ENCODE data around the gene TTC1. TPM values are rescaled to one million over a fixed set of nuclear protein-coding genes. Genes with fewer than 3 reads are reported as not detected.

The TTC1 gene
- total and polyA plus RNA-seq, 2 of the 8 experiments (the other 6 are each of a cell fraction or from before 2014, with no cell fraction given) = 25.1 to 63.9 TPM

GRCh38 chr5:160030631-160031377 lies 21.9 kb downstream of the TTC1 start:
- no peak overlapping the region for H4K91ac ChIP-seq (replicated peaks; ENCODE audit: insufficient read length, low read length)
- no peak overlapping the region for H3K4ac ChIP-seq (replicated peaks; ENCODE audit: insufficient read length, low read depth, low read length)
- CTCF ChIA-PET (ENCODE audit: partially characterized antibody) = interaction anchor here (1.0 to 1.8 kb wide), 7 partner anchors 9 to 365 kb away, joined by 3 to 16 read pairs (median 4); partner anchors contain the start of gene C1QTNF2
- no peak for FAIRE-seq
- H3K23ac ChIP-seq (ENCODE audit: insufficient read length) = no peak overlapping the region
- no peak overlapping the region for H2AK5ac ChIP-seq (ENCODE audit: low read depth, low read length)
- no peak overlapping the region for H4K5ac ChIP-seq (ENCODE audit: insufficient read length, low read depth, low read length)
- H3K27ac ChIP-seq (ENCODE audit: low read depth, low read length) = no peak overlapping the region
- H2BK15ac ChIP-seq (ENCODE audit: low read length) = no peak overlapping the region
- H3K14ac ChIP-seq (ENCODE audit: insufficient read length) = no peak overlapping the region
- no peak overlapping the region for H4K8ac ChIP-seq (ENCODE audit: extremely low read depth, insufficient read depth, low read length)
- H3K79me1 ChIP-seq (ENCODE audit: low read depth, low read length) = peaks cover 2% of the 10 kb centered on the region; the same call in 1 of the 2 replicates
- H3K9ac ChIP-seq (replicated peaks in 1 of 4; ENCODE audit: extremely low read depth in 1 of 4, low read depth in 3 of 4, low read length in 3 of 4) = no peak overlapping the region
- no peaks in the 10 kb centered on the region for H3K23me2 ChIP-seq (ENCODE audit: low read depth, low read length)
- no peak overlapping the region for H2BK120ac ChIP-seq (replicated peaks; ENCODE audit: low read depth, low read length)
- no peak overlapping the region for H2BK12ac ChIP-seq (ENCODE audit: low read depth, low read length)
- H3K79me2 ChIP-seq (ENCODE audit: control insufficient read depth in 1 of 2, insufficient read depth in 2 of 2, low read length in 2 of 2) = peaks cover 0 to 30% of the 10 kb centered on the region in 2 experiments; a peak in 1 of 4 replicates
- 92% methylated on average over 3 of the region's 3 CpGs; no CpG with 5 or more reads in 1 of the 2 experiments for WGBS, 2 experiments (ENCODE audit: extremely low coverage in 1 of 2, insufficient coverage in 1 of 2, insufficient read length in 1 of 2, insufficient replicate concordance in 2 of 2, low coverage in 1 of 2, low lambda C conversion rate in 2 of 2, missing lambda C conversion rate in 1 of 2)
- H3K27me3 ChIP-seq (replicated peaks in 1 of 4; ENCODE audit: control insufficient read depth in 3 of 4, extremely low read depth in 1 of 4, insufficient read depth in 3 of 4, low read length in 3 of 4) = peaks cover 0 to 2% (median 0%) of the 10 kb centered on the region in 4 experiments; a peak in 1 of 7 replicates
- no peak for DNase-seq (ENCODE audit: low read depth in 1 of 2, low spot score in 2 of 2)
- peaks cover 0 to 3% of the 10 kb centered on the region in 2 experiments for H4K20me1 ChIP-seq (replicated peaks in 1 of 2; ENCODE audit: control insufficient read depth in 1 of 2, insufficient read depth in 2 of 2, low read length in 2 of 2)
- H3K56ac ChIP-seq (replicated peaks; ENCODE audit: insufficient read length, low read depth, low read length) = no peak overlapping the region
- H3K4me1 ChIP-seq (replicated peaks in 1 of 4; ENCODE audit: control insufficient read depth in 3 of 4, insufficient read depth in 4 of 4, low read length in 3 of 4) = no peaks in the 10 kb centered on the region; a peak in 1 of 7 replicates
- H2BK5ac ChIP-seq (ENCODE audit: low read depth, low read length) = no peak overlapping the region
- no peak overlapping the region for H2BK20ac ChIP-seq (ENCODE audit: low read length)
- H3K4me3 ChIP-seq (ENCODE audit: extremely low read depth in 1 of 4, insufficient read depth in 2 of 4, low read depth in 3 of 4, low read length in 4 of 4) = no peak overlapping the region
- no peak overlapping the region for H3K18ac ChIP-seq (ENCODE audit: extremely low read depth, low read length)
- no peak overlapping the region for H3K4me2 ChIP-seq (ENCODE audit: insufficient read depth in 1 of 2, low read depth in 2 of 2, low read length in 2 of 2)
- H2AFZ ChIP-seq (ENCODE audit: low read length) = no peak overlapping the region
- peaks cover 0 to 22% (median 8%) of the 10 kb centered on the region in 4 experiments; a peak in 4 of 8 replicates for H3K36me3 ChIP-seq (ENCODE audit: control insufficient read depth in 2 of 4, insufficient read depth in 4 of 4, low read length in 3 of 4)
- POLR2A ChIA-PET (ENCODE audit: partially characterized antibody) = interaction anchor here (0.6 to 1.2 kb wide), 2 partner anchors 17 to 22 kb away, joined by 3 read pairs; partner anchors contain the start of gene TTC1
- no peaks in the 10 kb centered on the region for H3K9me3 ChIP-seq (ENCODE audit: insufficient read depth in 2 of 2, low read depth in 1 of 2, low read length in 1 of 2)
- TF ChIP-seq CTBP2 (IDR thresholded peaks at IDR 0.05; ENCODE audit: borderline replicate concordance, insufficient read depth, insufficient read length, low read length) (no peak), MAFK (IDR thresholded peaks at IDR 0.05; ENCODE audit: low read depth, low read length) (no peak), PHF8 (conservative IDR thresholded peaks at IDR 0.05; ENCODE audit: low read depth, low read length) (no peak), FOSL1 (IDR thresholded peaks at IDR 0.05; ENCODE audit: insufficient read depth, low read depth, low read length) (no peak), GTF2F1 (IDR thresholded peaks at IDR 0.05; ENCODE audit: borderline replicate concordance, low read depth, low read length) (no peak), BRCA1 (IDR thresholded peaks at IDR 0.05; ENCODE audit: low read depth, low read length) (no peak), TAF7 (optimal IDR thresholded peaks at IDR 0.05; ENCODE audit: borderline replicate concordance, low read depth, low read length) (no peak), BACH1 (IDR thresholded peaks at IDR 0.05; ENCODE audit: low read length) (no peak), CBX8 (IDR thresholded peaks at IDR 0.05; ENCODE audit: borderline replicate concordance, low read depth, low read length) (no peak), POLR2A (IDR thresholded peaks at IDR 0.05; ENCODE audit: control extremely low read depth in 1 of 2, low read depth in 2 of 2, low read length in 2 of 2) (no peak), CHD1 (IDR thresholded peaks at IDR 0.05; ENCODE audit: low read depth, low read length) (no peak), RXRA (IDR thresholded peaks at IDR 0.05; ENCODE audit: insufficient read depth, low read depth, low read length) (no peak), CHD2 (IDR thresholded peaks at IDR 0.05; ENCODE audit: low read length) (no peak)

All from H1 (cell line).